Aorta (tissue), 5 donors: Measurements from ENCODE around the gene MATCAP1. TPM values are rescaled to one million over a fixed set of nuclear protein-coding genes. Genes with fewer than 3 reads are reported as not detected.

Source experiments
- ATAC-seq: fragments of 200-7000 bp; cut with Tn5 transposase; one replicate; pipeline ENCODE4 v1.9.1; 2022; ENCODE audit warnings: moderate library complexity; ENCODE audit not compliant: low FRiP score
- DNase-seq, 2 donors: peaks; one replicate each; pipeline ENCODE4 v3.0.0-alpha.2; 2020
- H3K27ac ChIP-seq, 2 donors: one replicate each; pipeline ENCODE4 v1.5.1; 2013; ENCODE audit warnings: low read length in 2 of 2, mild to moderate bottlenecking in 2 of 2, moderate library complexity in 2 of 2, control low read depth in 1 of 2, inconsistent platforms in 1 of 2, low read depth in 1 of 2
- H3K27me3 ChIP-seq, 2 donors: one replicate each; pipeline ENCODE4 v1.6.1; 2013; ENCODE audit warnings: control low read depth in 1 of 2, low read length in 1 of 2, mild to moderate bottlenecking in 1 of 2, moderate library complexity in 1 of 2; ENCODE audit not compliant: insufficient read depth in 2 of 2, control insufficient read depth in 1 of 2
- H3K36me3 ChIP-seq, 2 donors: one replicate each; pipeline ENCODE4 v1.6.1; 2013; ENCODE audit warnings: control low read depth in 1 of 2, low read length in 1 of 2, mild to moderate bottlenecking in 1 of 2; ENCODE audit not compliant: insufficient read depth in 2 of 2, control insufficient read depth in 1 of 2
- H3K4me1 ChIP-seq, 2 donors: one replicate each; pipeline ENCODE4 v1.6.1; 2013; ENCODE audit warnings: low read length in 2 of 2, control low read depth in 1 of 2, mild to moderate bottlenecking in 1 of 2, moderate library complexity in 1 of 2; ENCODE audit not compliant: insufficient read depth in 2 of 2, control insufficient read depth in 1 of 2
- H3K4me3 ChIP-seq, 2 donors: one replicate each; pipeline ENCODE4 v1.5.1; 2013; ENCODE audit warnings: low read length in 2 of 2, control low read depth in 1 of 2, mild to moderate bottlenecking in 1 of 2
- H3K9me3 ChIP-seq: one replicate; pipeline ENCODE4 v1.6.1; 2013; ENCODE audit warnings: mild to moderate bottlenecking, low read length; ENCODE audit not compliant: control insufficient read depth
- WGBS, 2 donors: extraction: QIAGEN DNeasy Blood & Tissue Kit; methylation state at CpG; one replicate each; pipeline ENCODE4 v1.1.7; 2013; 5-methylcytosine and 5-hydroxymethylcytosine counted together
- intact Hi-C, 2 donors: fragments of 100-400 bp; cut with DNase I; formaldehyde crosslinking; loops; one replicate each; pipeline versions ENCODE4 v1.14.2 to v1.15.0; 2022
- polyA plus RNA-seq, 2 donors: library from polyadenylated mRNA; stranded (reverse); fragments of 200-250 nt; gene quantifications; one replicate each; pipeline ENCODE4 v1.2.3, GENCODE V29; 2013
- total RNA-seq, 2 donors: library from RNA; stranded (reverse); fragmentation: NEBNext Ultra II Directional; extraction: Animal tissue kit (Norgen Biotek cat#: 25700); gene quantifications; one replicate each; pipeline ENCODE4 v1.2.1, GENCODE V29; 2021
- donor health status: healthy with polysubstance abuse.
- donor health status: Bipolar disorder and iron deficiency.
- donor health status: DM: no; HTN: no; CAD: no.
- donor health status: DM: no; HTN: no; CAD: no.
- donor health status: DM: yes; HTN: yes; CAD: no.

The MATCAP1 gene
- total and polyA plus RNA-seq, 4 donors = 3.0 to 45.7 (median 25.9) TPM

- no peaks in the 10 kb centered on the region for H3K4me1 ChIP-seq
- no peaks in the 10 kb centered on the region for H3K9me3 ChIP-seq
- ATAC-seq (no peak), DNase-seq (no peak)
- 88 to 89% methylated on average over 25 of the region's 25 CpGs for WGBS, 2 donors
- no peaks in the 10 kb centered on the region for H3K27me3 ChIP-seq
- no peak overlapping the region for H3K27ac ChIP-seq
- intact Hi-C loops = no loop called here
- H3K4me3 ChIP-seq = no peak overlapping the region
- no peaks in the 10 kb centered on the region for H3K36me3 ChIP-seq
Observed at GRCh38 chr16:67210069-67210937, 26.5 kb upstream of the MATCAP1 start.

GRCh38 chr16:67209565-67209964 lies 25.8 kb upstream of the MATCAP1 start:
- ATAC-seq = no peak
- intact Hi-C loops = no loop called here

GRCh38 chr16:67208154-67208896 lies 24.6 kb upstream of the MATCAP1 start:
- intact Hi-C loops = no loop called here

More at GRCh38 chr16:67209565-67209964, 25.8 kb upstream of the MATCAP1 start:
- WGBS, 2 donors = 83 to 88% methylated on average over 6 to 8 of the region's 8 CpGs
- H3K9me3 ChIP-seq = no peaks in the 10 kb centered on the region
- H3K4me3 ChIP-seq = no peak overlapping the region
- no peaks in the 10 kb centered on the region for H3K4me1 ChIP-seq
- no peak overlapping the region for H3K27ac ChIP-seq
- H3K36me3 ChIP-seq = no peaks in the 10 kb centered on the region
- no peaks in the 10 kb centered on the region for H3K27me3 ChIP-seq
- no peak for DNase-seq

GRCh38 chr16:67207249-67208091 lies 23.7 kb upstream of the MATCAP1 start:
- DNase-seq (no peak), ATAC-seq (no peak)
- Histone ChIP-seq H3K4me3 (no peak overlapping the region), H3K27ac (no peak overlapping the region), H3K4me1 (no peaks in the 10 kb centered on the region), H3K27me3 (no peaks in the 10 kb centered on the region), H3K36me3 (peaks cover 0 to 1% of the 10 kb centered on the region in 2 donors), H3K9me3 (no peaks in the 10 kb centered on the region)
- intact Hi-C loops = no loop called here
- WGBS, 2 donors = 73 to 80% methylated on average over 21 of the region's 21 CpGs

More at GRCh38 chr16:67208154-67208896, 24.6 kb upstream of the MATCAP1 start:
- H3K27ac ChIP-seq = no peak overlapping the region
- no peak overlapping the region for H3K4me3 ChIP-seq
- ATAC-seq (no peak), DNase-seq (no peak)
- no peaks in the 10 kb centered on the region for H3K9me3 ChIP-seq
- peaks cover 0 to 1% of the 10 kb centered on the region in 2 donors for H3K36me3 ChIP-seq
- no peaks in the 10 kb centered on the region for H3K4me1 ChIP-seq
- WGBS, 2 donors = 90 to 91% methylated on average over 11 of the region's 11 CpGs
- no peaks in the 10 kb centered on the region for H3K27me3 ChIP-seq

GRCh38 chr16:67206838-67207248 lies 23.1 kb upstream of the MATCAP1 start:
- H3K4me3 ChIP-seq = no peak overlapping the region
- intact Hi-C loops = no loop called here
- ATAC-seq = no peak
- no peaks in the 10 kb centered on the region for H3K4me1 ChIP-seq
- 93% methylated on average over 3 of the region's 3 CpGs for WGBS, 2 donors
- no peak for DNase-seq
- H3K36me3 ChIP-seq = peaks cover 0 to 1% of the 10 kb centered on the region in 2 donors
- H3K27me3 ChIP-seq = no peaks in the 10 kb centered on the region
- no peaks in the 10 kb centered on the region for H3K9me3 ChIP-seq
- H3K27ac ChIP-seq = no peak overlapping the region

- Histone ChIP-seq H3K9me3 (no peaks in the 10 kb centered on the region), H3K27ac (no peak overlapping the region), H3K4me1 (no peaks in the 10 kb centered on the region), H3K4me3 (no peak overlapping the region), H3K36me3 (peaks cover 0 to 1% of the 10 kb centered on the region in 2 donors), H3K27me3 (no peaks in the 10 kb centered on the region)
- intact Hi-C loops = no loop called here
- ATAC-seq = no peak
- DNase-seq = no peak
- 91 to 92% methylated on average over 8 of the region's 8 CpGs for whole genome bisulfite sequencing, 2 donors
Observed at GRCh38 chr16:67206129-67206837, 22.5 kb upstream of the MATCAP1 start.

- Histone ChIP-seq H3K9me3 (no peaks in the 10 kb centered on the region), H3K4me3 (no peak overlapping the region), H3K4me1 (no peaks in the 10 kb centered on the region), H3K27ac (no peak overlapping the region), H3K36me3 (peaks cover 0 to 1% of the 10 kb centered on the region in 2 donors), H3K27me3 (no peaks in the 10 kb centered on the region)
- intact Hi-C loops = no loop called here
- no peak for DNase-seq
- 67 to 74% methylated on average over 4 of the region's 4 CpGs for WGBS, 2 donors
- no peak for ATAC-seq
Observed at GRCh38 chr16:67204076-67204475, 20.3 kb upstream of the MATCAP1 start.

GRCh38 chr16:67202956-67203493 lies 19.3 kb upstream of the MATCAP1 start:
- intact Hi-C loops = no loop called here
- Histone ChIP-seq H3K27me3 (no peaks in the 10 kb centered on the region), H3K9me3 (no peaks in the 10 kb centered on the region), H3K27ac (no peak overlapping the region), H3K4me3 (no peak overlapping the region), H3K4me1 (no peaks in the 10 kb centered on the region), H3K36me3 (peaks cover 0 to 1% of the 10 kb centered on the region in 2 donors)
- no peak for DNase-seq
- ATAC-seq = no peak
- 90 to 92% methylated on average over 20 to 23 of the region's 23 CpGs for WGBS, 2 donors
